WTC11 (cell line): ENCODE data around the gene ERC2. TPM values are rescaled to one million over a fixed set of nuclear protein-coding genes. Genes with fewer than 3 reads are reported as not detected.

Source experiments
- ATAC-seq: fragments of 200-7000 bp; cut with Tn5 transposase; 2 replicates; pipeline ENCODE4 v1.10.0; 2021; ENCODE audit warnings: mild to moderate bottlenecking, moderate library complexity
- CTCF ChIA-PET: fragments of 300-600 bp; sonication (Branson Sonifier 250); formaldehyde crosslinking; loops from one replicate; lab custom pipeline; 2021; ENCODE audit warnings: antibody characterized with exemption; lab: Charles Lee
- POLR2A ChIA-PET: fragments of 350-600 bp; sonication (Branson Sonifier 250); formaldehyde crosslinking; loops from one replicate; lab custom pipeline; 2021; ENCODE audit warnings: antibody characterized with exemption; lab: Charles Lee
- DNase-seq: peaks from one replicate; pipeline ENCODE4 v3.0.0; 2021; ENCODE audit warnings: low spot score
- H3K27ac Mint-ChIP-seq: 2 replicates; pipeline ENCODE4 v1.8.0; 2021; ENCODE audit warnings: mixed read lengths
- H3K27me3 Mint-ChIP-seq: 2 replicates; pipeline ENCODE4 v1.8.0; 2021; ENCODE audit warnings: low read depth, mild to moderate bottlenecking, moderate library complexity, mixed read lengths
- H3K36me3 Mint-ChIP-seq: 2 replicates; pipeline ENCODE4 v1.8.0; 2021; ENCODE audit warnings: mixed read lengths
- H3K4me1 Mint-ChIP-seq: 2 replicates; pipeline ENCODE4 v1.8.0; 2022; ENCODE audit warnings: mixed read lengths
- H3K4me3 Mint-ChIP-seq: 2 replicates; pipeline ENCODE4 v1.8.0; 2021; ENCODE audit warnings: mild to moderate bottlenecking, moderate library complexity, mixed read lengths
- H3K9me3 Mint-ChIP-seq: 2 replicates; pipeline ENCODE4 v1.8.0; 2021; ENCODE audit warnings: mixed read lengths
- MXD4 ChIP-seq: fragments of 250-450 bp; sonication (Bioruptor Pico); IDR thresholded peaks from 2 replicates; pipeline ENCODE4 v1.8.0; 2021; ENCODE audit warnings: mild to moderate bottlenecking, moderate library complexity, borderline replicate concordance
- total RNA-seq: library from RNA; stranded (reverse); gene quantifications from 3 replicates; pipeline ENCODE4 v1.2.3, GENCODE V29; 2021
- TF ChIP-seq, protein P1 (sequence below): sonication (generic); formaldehyde crosslinking; IDR thresholded peaks from 2 replicates; pipeline ENCODE4 v1.8.0; 2022; ENCODE audit warnings: mild to moderate bottlenecking, missing genetic modification reagents
- TF ChIP-seq, protein P2 (sequence below): sonication (generic); formaldehyde crosslinking; IDR thresholded peaks from 2 replicates; pipeline ENCODE4 v1.8.1; 2022; ENCODE audit warnings: low read depth, missing genetic modification reagents, borderline replicate concordance
- TF ChIP-seq, protein P3 (sequence below): sonication (generic); formaldehyde crosslinking; IDR thresholded peaks from 2 replicates; pipeline ENCODE4 v1.8.1; 2023; ENCODE audit warnings: mild to moderate bottlenecking, missing genetic modification reagents
- TF ChIP-seq, protein P4 (sequence below): sonication (generic); formaldehyde crosslinking; IDR thresholded peaks from 2 replicates; pipeline ENCODE4 v1.8.1; 2023; ENCODE audit warnings: mild to moderate bottlenecking, missing genetic modification reagents, moderate library complexity
- TF ChIP-seq, protein P5 (sequence below): sonication (generic); formaldehyde crosslinking; IDR thresholded peaks from 2 replicates; pipeline ENCODE4 v1.8.0; 2023; ENCODE audit warnings: missing genetic modification reagents, mild to moderate bottlenecking, borderline replicate concordance
- TF ChIP-seq, protein P6 (sequence below): sonication (generic); formaldehyde crosslinking; IDR thresholded peaks from 2 replicates; pipeline ENCODE4 v1.8.1; 2022; ENCODE audit warnings: missing genetic modification reagents, borderline replicate concordance
- TF ChIP-seq, protein P7 (sequence below): sonication (generic); formaldehyde crosslinking; IDR thresholded peaks from 2 replicates; pipeline ENCODE4 v1.8.0; 2023; ENCODE audit warnings: mild to moderate bottlenecking, missing genetic modification reagents
- TF ChIP-seq, protein P8 (sequence below): sonication (generic); formaldehyde crosslinking; IDR thresholded peaks from 2 replicates; pipeline ENCODE4 v1.8.0; 2022; ENCODE audit warnings: mild to moderate bottlenecking, missing genetic modification reagents

ERC2 gene
- total RNA-seq, 1 experiment from 2014 or later, result 23.5 TPM

DNA sequence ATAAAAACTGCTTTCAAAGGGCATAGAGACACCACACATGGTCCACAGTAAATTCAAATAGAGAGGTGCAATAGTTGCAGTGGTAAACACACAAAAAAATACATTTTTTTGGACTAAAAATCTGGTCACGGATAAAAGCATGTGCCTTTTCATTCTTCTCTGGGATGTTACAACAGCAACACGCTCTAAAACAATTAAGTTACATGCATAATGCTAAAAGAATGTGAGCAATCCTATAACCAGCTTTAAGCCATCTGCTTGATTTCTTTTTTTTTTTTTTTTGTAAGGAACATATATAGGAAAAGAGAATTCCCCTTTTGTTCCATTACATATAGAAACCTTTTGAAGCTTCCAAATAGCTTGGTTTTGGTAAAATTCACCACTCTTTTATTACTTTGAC is 1001.2 kb downstream of the ERC2 start (continued):
- TF ChIP-seq, protein P1, sequence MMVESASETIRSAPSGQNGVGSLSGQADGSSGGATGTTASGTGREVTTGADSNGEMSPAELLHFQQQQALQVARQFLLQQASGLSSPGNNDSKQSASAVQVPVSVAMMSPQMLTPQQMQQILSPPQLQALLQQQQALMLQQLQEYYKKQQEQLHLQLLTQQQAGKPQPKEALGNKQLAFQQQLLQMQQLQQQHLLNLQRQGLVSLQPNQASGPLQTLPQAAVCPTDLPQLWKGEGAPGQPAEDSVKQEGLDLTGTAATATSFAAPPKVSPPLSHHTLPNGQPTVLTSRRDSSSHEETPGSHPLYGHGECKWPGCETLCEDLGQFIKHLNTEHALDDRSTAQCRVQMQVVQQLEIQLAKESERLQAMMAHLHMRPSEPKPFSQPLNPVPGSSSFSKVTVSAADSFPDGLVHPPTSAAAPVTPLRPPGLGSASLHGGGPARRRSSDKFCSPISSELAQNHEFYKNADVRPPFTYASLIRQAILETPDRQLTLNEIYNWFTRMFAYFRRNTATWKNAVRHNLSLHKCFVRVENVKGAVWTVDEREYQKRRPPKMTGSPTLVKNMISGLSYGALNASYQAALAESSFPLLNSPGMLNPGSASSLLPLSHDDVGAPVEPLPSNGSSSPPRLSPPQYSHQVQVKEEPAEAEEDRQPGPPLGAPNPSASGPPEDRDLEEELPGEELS, result no peak
- TF ChIP-seq, protein P2, sequence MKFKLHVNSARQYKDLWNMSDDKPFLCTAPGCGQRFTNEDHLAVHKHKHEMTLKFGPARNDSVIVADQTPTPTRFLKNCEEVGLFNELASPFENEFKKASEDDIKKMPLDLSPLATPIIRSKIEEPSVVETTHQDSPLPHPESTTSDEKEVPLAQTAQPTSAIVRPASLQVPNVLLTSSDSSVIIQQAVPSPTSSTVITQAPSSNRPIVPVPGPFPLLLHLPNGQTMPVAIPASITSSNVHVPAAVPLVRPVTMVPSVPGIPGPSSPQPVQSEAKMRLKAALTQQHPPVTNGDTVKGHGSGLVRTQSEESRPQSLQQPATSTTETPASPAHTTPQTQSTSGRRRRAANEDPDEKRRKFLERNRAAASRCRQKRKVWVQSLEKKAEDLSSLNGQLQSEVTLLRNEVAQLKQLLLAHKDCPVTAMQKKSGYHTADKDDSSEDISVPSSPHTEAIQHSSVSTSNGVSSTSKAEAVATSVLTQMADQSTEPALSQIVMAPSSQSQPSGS (CRISPR knock-in tag), result no peak
- TF ChIP-seq, protein P3, sequence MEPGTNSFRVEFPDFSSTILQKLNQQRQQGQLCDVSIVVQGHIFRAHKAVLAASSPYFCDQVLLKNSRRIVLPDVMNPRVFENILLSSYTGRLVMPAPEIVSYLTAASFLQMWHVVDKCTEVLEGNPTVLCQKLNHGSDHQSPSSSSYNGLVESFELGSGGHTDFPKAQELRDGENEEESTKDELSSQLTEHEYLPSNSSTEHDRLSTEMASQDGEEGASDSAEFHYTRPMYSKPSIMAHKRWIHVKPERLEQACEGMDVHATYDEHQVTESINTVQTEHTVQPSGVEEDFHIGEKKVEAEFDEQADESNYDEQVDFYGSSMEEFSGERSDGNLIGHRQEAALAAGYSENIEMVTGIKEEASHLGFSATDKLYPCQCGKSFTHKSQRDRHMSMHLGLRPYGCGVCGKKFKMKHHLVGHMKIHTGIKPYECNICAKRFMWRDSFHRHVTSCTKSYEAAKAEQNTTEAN (CRISPR knock-in tag), result no peak
- TF ChIP-seq, protein P4, sequence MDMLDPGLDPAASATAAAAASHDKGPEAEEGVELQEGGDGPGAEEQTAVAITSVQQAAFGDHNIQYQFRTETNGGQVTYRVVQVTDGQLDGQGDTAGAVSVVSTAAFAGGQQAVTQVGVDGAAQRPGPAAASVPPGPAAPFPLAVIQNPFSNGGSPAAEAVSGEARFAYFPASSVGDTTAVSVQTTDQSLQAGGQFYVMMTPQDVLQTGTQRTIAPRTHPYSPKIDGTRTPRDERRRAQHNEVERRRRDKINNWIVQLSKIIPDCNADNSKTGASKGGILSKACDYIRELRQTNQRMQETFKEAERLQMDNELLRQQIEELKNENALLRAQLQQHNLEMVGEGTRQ (CRISPR knock-in tag), result no peak
- TF ChIP-seq, protein P5, sequence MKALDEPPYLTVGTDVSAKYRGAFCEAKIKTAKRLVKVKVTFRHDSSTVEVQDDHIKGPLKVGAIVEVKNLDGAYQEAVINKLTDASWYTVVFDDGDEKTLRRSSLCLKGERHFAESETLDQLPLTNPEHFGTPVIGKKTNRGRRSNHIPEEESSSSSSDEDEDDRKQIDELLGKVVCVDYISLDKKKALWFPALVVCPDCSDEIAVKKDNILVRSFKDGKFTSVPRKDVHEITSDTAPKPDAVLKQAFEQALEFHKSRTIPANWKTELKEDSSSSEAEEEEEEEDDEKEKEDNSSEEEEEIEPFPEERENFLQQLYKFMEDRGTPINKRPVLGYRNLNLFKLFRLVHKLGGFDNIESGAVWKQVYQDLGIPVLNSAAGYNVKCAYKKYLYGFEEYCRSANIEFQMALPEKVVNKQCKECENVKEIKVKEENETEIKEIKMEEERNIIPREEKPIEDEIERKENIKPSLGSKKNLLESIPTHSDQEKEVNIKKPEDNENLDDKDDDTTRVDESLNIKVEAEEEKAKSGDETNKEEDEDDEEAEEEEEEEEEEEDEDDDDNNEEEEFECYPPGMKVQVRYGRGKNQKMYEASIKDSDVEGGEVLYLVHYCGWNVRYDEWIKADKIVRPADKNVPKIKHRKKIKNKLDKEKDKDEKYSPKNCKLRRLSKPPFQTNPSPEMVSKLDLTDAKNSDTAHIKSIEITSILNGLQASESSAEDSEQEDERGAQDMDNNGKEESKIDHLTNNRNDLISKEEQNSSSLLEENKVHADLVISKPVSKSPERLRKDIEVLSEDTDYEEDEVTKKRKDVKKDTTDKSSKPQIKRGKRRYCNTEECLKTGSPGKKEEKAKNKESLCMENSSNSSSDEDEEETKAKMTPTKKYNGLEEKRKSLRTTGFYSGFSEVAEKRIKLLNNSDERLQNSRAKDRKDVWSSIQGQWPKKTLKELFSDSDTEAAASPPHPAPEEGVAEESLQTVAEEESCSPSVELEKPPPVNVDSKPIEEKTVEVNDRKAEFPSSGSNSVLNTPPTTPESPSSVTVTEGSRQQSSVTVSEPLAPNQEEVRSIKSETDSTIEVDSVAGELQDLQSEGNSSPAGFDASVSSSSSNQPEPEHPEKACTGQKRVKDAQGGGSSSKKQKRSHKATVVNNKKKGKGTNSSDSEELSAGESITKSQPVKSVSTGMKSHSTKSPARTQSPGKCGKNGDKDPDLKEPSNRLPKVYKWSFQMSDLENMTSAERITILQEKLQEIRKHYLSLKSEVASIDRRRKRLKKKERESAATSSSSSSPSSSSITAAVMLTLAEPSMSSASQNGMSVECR, result no peak
- TF ChIP-seq, protein P6, sequence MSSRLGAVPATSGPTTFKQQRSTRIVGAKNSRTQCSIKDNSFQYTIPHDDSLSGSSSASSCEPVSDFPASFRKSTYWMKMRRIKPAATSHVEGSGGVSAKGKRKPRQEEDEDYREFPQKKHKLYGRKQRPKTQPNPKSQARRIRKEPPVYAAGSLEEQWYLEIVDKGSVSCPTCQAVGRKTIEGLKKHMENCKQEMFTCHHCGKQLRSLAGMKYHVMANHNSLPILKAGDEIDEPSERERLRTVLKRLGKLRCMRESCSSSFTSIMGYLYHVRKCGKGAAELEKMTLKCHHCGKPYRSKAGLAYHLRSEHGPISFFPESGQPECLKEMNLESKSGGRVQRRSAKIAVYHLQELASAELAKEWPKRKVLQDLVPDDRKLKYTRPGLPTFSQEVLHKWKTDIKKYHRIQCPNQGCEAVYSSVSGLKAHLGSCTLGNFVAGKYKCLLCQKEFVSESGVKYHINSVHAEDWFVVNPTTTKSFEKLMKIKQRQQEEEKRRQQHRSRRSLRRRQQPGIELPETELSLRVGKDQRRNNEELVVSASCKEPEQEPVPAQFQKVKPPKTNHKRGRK (CRISPR knock-in tag), result no peak
- TF ChIP-seq, protein P7, sequence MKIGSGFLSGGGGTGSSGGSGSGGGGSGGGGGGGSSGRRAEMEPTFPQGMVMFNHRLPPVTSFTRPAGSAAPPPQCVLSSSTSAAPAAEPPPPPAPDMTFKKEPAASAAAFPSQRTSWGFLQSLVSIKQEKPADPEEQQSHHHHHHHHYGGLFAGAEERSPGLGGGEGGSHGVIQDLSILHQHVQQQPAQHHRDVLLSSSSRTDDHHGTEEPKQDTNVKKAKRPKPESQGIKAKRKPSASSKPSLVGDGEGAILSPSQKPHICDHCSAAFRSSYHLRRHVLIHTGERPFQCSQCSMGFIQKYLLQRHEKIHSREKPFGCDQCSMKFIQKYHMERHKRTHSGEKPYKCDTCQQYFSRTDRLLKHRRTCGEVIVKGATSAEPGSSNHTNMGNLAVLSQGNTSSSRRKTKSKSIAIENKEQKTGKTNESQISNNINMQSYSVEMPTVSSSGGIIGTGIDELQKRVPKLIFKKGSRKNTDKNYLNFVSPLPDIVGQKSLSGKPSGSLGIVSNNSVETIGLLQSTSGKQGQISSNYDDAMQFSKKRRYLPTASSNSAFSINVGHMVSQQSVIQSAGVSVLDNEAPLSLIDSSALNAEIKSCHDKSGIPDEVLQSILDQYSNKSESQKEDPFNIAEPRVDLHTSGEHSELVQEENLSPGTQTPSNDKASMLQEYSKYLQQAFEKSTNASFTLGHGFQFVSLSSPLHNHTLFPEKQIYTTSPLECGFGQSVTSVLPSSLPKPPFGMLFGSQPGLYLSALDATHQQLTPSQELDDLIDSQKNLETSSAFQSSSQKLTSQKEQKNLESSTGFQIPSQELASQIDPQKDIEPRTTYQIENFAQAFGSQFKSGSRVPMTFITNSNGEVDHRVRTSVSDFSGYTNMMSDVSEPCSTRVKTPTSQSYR, result no peak
- TF ChIP-seq, protein P8, sequence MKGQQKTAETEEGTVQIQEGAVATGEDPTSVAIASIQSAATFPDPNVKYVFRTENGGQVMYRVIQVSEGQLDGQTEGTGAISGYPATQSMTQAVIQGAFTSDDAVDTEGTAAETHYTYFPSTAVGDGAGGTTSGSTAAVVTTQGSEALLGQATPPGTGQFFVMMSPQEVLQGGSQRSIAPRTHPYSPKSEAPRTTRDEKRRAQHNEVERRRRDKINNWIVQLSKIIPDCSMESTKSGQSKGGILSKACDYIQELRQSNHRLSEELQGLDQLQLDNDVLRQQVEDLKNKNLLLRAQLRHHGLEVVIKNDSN, result no peak
- TF ChIP-seq, all 79 proteins: peak for 0

DNA sequence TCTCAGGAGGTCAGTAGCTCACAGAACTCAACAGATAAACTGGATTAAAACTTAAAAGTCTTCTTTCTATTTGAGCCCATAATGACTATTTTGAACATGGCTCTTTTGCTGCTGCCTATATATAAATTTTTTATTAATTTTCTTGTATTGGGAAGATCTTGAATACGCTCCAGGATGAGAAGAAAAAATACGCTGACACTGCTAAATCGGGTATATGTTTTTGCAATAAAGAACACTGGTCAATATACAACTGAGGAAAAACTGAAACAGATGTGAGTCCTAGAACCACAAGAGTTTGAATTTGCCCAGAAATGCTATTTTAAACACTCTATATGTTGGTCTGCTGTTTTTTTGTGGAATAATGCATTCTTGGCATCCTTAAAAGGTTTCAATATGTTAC is 1001.7 kb downstream of the ERC2 start:
- ChIA-PET CTCF (no interaction called here), POLR2A (no interaction called here)
- Mint-ChIP-seq H3K4me3 (no peak overlapping the region), H3K9me3 (no peaks in the 10 kb centered on the region), H3K36me3 (no peaks in the 10 kb centered on the region), H3K27me3 (no peaks in the 10 kb centered on the region), H3K27ac (no peak overlapping the region), H3K4me1 (peaks cover 19% of the 10 kb centered on the region)
- no peak for DNase-seq
- ATAC-seq, result no peak
- no peak for TF ChIP-seq MXD4 (CRISPR knock-in tag)
